Lung microvascular endothelial cell (primary cell): ENCODE data around the gene NDUFS8. TPM values are rescaled to one million over a fixed set of nuclear protein-coding genes. Genes with fewer than 3 reads are reported as not detected.
"Not testable (repeated sequence)": the region's sequence is repeated elsewhere in the genome, so short reads cannot be mapped to it uniquely, and the experiment has no call there.

Experiments used
- DNase-seq, 2 donors: peaks; one replicate each; pipeline versions ENCODE4 v3.0.0 to v3.0.0-alpha.2; 2010; ENCODE audit warnings: low read depth in 2 of 2
- total RNA-seq: library from RNA; depleted of rRNA; stranded (reverse); fragments of >200 nt; gene quantifications from 2 replicates; pipeline ENCODE4 v1.2.1, GENCODE V29; 2014

The NDUFS8 gene
- 106 and 107 TPM in 2 replicates for total RNA-seq

- peak; percentile 99 for DNase-seq
These were observed at the start of gene NDUFS8 for GRCh38 chr11:68030318-68031143. NDUFS8 (plus strand) TSS chr11:68030681; CDS start chr11:68032152, 1,471 bp downstream.

GRCh38 chr11:67981226-67981625, 49.3 kb upstream of the NDUFS8 start:
- not testable (repeated sequence) for DNase-seq

- not testable (repeated sequence) for DNase-seq
These were observed 48.1 kb upstream of the NDUFS8 start for GRCh38 chr11:67982255-67982857.

DNA sequence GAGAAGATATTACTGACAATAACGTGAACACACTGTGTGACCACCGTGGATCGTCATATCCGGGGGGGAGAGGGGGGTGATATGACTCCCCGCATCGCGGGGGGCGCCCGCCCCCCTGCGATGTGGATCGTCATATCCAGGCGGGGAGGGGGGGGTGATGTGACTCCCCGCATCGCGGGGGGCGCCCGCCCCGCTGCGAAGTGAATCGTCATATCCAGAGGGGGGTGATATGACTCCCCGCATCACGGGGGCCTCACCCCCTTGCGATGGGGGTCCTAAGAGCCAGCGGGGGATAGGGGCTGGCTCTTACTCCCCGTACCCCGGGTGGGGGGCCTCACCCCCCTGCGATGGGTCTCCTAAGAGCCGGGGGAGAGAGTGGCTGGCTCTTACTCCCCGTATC, 46.5 kb upstream of the NDUFS8 start:
- DNase-seq = no peak

GRCh38 chr11:67985302-67985701, 45.2 kb upstream of the NDUFS8 start:
- not testable (repeated sequence) for DNase-seq

- DNase-seq = not testable (repeated sequence)
These were observed 39.7 kb upstream of the NDUFS8 start for GRCh38 chr11:67990546-67991346.

GRCh38 chr11:67991347-67992121, 38.9 kb upstream of the NDUFS8 start:
- DNase-seq = not testable (repeated sequence)

DNA sequence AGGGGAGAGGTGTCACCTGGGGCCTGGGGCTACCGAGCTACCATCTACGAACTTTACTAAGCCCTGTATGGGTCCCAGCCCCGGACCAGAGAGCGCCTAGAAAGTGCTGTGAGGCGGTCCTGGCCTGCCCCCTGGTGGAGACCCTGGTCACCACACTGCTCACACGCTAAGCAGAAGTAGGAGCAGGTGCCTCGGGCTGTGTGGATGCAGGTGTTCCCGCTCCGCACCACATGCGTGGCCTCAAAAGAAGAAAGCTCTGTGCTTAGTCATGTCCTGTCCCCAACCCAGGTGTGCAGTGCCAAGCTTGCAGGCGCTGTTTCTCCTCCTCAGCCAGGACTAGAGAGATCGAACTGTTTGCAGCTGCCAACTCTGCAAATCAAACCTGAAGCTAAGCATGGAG, 36.7 kb upstream of the NDUFS8 start:
- DNase-seq = peak; percentile 14 to 31

- not testable (repeated sequence) for DNase-seq
These were observed 36.1 kb upstream of the NDUFS8 start for GRCh38 chr11:67994387-67994786.

DNA sequence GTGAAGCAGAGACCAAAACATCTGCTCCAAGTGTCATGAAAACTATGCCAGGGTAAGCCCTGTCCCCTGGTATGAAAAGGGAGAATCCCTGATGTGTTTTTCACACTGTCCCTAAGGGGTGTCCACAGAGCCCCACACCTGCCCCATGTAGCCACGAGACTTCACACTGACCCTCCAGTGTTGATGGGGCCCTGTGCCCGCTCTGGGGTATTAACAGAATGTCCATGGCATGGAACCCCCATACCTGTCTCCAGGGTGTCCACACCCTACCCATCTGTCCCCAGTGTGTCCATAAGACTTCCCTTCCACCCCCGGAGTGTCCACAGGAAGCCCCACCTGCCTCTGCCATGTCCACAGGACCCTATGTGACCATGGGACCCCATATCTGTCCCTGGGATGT, 35.4 kb upstream of the NDUFS8 start:
- DNase-seq = not testable (repeated sequence)

DNA sequence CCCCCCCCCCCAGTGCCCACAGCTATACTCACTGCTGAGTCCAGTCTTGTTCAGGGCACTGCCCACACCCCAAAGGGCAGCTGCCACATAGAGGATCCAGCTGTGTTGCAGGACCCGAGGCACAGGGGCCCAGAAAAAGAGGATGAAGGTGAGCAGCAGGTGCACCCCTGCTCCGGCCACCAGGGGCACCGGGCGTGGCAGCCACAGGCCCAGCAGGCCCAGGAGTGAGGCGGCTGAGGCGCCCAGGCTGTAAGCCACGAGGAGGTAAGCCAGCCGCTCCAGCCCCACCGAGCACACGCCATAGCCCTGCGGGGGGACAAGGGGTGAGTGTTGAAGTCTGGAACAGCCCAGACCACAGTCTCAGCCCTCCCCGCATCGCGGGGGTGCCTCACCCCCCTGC, 34.9 kb upstream of the NDUFS8 start:
- DNase-seq = not testable (repeated sequence)

- no peak for DNase-seq
These were observed 34.4 kb upstream of the NDUFS8 start for GRCh38 chr11:67996051-67996450.

GRCh38 chr11:67996622-67997474, 33.6 kb upstream of the NDUFS8 start:
- DNase-seq = peak; percentile 57 to 71

GRCh38 chr11:67997475-67997921, 33.0 kb upstream of the NDUFS8 start:
- DNase-seq = no peak

- no peak for DNase-seq
These were observed 32.1 kb upstream of the NDUFS8 start for GRCh38 chr11:67998150-67999045.

GRCh38 chr11:67999201-67999629, 31.3 kb upstream of the NDUFS8 start:
- DNase-seq = no peak

- DNase-seq = no peak
These were observed 30.8 kb upstream of the NDUFS8 start for GRCh38 chr11:67999704-68000103.

DNA sequence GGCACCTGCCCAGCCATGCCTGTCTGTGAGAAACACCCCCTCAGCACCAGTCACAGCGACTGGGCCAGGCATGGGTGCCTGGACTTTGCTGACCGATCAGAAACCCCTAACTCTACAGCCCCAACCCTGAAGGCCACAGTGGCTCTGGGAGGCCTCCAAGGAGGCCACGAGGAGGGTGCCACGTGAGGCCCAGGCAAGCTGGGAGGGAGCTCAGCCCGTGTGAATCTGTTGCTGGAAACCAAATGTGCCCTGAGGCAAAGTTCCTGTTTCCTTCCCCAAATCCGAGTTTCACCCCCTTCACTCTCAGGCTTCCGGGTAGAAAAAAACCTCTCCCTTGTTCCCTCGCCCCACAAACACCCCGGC, 27.9 kb upstream of the NDUFS8 start:
- no peak for DNase-seq
